Suppressor macrophage (primary cell): ENCODE measurements around the gene CEP128.

ENCODE experiments used
- DNase-seq, 4 experiments: peaks; one replicate each; pipeline ENCODE4 v3.0.0-alpha.2; 2020 to 2022

Gene CEP128

DNA sequence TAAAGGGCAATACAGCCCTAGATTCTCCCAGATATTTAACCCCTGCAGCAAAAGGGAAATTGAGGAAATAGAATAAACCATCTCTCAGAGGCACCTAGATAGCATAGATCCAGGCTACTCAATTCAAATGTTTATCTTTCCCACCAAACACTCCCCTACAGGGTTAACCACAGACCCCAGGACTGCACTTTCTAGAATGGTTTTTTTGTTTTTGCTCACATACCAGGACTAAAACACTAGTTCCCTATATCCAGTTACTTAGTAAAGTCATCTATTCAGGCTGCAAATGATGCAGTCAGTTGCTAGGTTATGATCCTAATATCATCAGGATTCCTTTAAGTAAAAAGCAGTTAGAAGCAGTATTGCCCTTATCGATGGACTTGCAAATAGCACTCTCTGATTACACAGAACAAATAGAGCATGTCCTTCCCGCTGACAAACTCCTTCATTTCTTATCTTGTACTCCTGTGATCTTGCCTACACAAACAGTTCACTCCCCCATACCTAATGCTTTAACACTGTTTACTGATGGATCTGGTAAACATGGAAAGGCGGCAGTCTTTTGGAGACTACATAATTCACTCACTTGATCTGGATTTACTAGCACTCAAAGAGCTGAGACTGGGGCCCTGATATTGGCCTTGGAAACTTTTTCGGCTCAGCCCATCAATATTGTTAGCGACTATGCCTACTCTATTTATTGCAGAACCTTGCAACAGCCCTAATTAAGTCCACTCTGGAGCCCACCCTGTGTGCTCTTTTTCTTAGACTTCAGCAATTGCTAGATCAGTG, 473.0 kb downstream of the CEP128 start:
- no peak for DNase-seq

DNA sequence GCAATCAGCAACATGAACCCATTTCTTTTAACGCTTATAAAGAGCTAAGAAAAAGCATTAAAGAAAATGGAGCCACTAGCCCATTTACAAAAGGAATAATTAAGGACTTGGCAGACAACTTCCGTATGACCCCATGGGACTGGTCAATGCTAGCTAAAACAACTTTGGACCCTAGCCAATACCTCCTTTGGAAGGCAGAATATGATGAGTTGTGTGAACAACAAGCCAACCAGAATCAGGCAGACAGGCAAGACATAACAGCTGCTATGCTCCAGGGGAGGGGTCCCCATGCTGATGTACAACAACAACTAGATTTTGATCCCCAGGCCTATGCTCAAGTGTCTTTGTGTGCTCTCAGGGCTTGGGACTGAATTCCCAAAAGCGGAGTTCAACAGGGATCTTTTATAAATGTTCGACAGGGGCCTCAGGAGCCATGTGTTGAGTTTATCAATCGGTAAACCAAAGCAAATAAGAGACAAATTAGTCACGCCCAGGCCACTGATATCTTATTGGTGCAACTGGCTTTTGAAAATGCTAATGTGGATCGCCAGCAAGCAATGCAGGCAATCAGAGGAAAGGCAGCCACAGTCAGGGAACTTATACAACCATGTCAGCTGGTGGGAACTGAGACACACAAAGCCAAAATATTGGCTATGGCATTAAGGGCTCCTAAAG, 475.9 kb downstream of the CEP128 start:
- DNase-seq: no peak

DNA sequence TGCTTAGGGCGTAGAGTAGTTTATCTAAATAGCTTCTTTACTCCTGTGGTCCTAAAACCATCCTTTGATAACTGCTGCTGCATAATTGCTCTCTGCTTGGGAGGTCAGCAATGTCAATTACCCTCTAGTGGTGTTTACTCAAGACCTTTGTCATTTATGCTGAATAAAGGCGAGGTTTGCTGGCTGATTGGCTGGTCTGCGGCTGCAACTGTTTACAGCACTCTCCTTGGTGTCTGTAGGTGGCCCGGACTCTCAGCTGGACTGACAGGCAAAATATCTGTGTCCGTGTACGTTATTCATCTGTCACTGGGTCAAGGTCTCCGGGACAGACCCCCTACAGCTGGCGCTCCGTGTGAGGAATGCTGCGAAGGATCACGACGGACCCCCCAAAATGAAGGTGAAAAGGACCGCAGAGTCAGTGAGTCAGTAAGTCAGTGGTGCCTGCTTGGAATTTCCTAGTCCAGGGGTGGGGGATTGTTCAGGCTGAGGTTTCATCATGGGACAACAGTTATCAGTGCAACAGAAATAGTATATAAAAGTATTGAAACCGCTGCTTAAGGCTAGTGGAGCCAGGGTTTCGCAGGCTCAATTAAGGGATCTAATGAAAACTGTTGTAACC, 476.9 kb downstream of the CEP128 start:
- no peak for DNase-seq

DNA sequence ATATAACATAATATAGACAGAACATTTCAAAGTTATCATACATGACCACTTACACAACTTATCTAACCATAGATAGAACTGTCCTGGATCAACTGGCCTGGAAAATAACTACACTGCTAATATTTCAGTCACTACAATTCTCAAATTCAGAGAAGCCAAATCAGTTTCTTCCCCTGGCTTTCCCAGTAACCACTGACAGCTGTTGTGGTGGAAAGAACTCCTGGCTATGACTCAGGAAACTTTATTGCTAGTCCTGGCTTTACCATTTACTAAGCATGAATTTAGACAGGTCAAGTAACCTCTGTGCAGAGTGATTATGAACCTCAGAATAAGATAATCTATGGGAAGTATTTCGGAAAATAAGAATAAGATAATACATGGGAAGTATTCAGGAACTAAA, 485.3 kb downstream of the CEP128 start:
- no peak for DNase-seq

DNA sequence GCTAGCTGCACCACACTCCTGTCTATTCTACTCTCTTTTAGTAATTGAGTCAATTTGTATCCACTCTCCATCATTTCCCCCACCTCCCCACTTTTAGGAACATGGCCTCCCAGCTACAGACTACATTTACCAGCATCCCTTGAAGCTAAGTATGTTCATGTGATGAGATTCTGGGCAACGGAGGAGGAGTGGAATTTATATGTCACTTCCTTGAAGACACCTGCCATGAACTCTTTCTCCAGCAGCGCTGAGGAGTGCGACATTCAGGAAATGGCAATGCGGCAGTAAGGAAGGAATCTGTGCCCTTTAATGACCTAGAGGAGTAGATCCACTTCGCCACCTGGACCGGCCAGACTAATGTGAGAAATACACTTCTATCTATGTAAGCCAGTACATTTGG, 486.5 kb downstream of the CEP128 start:
- DNase-seq: no peak

DNA sequence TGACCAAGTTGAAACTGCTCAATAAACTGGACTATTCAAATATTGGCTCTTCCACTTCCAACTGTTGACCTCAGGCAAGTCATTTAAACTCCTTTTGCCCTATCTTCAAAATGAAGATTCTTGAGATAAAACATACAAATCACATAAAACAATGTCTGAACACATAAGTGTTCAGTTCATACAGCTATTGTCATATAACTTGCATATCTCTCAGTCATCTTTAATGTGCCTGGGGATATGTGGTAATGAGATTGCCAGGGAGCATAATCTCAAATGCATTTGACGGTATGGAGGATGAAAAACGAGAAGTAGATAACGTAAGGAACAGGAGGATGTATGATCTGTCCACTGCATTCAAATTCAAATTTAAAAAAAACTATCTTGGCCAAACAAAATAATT, 493.3 kb downstream of the CEP128 start:
- DNase-seq: no peak

DNA sequence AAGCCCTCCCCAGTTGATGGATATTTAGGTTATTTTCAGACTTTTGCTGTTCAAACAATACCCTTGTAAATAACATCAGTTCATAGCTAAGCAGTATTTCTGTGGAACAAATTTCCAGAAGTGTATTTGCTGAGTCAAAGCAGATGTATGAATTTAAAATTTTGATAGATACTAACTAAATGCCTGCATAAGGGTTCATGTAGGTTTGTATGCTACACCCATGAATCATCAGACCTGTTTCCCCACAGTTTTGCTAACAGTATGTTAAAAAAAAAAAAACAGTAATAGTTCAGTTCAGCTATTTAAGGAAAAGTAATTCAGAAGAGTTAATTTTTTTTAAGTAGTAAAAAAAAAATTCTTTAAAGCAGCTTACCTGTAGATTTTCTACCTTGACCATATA, 494.1 kb downstream of the CEP128 start:
- DNase-seq: no peak
